HL-60/S4 treated with retinoic acid at 250 ng/mL for 4 days and 3 days (cell line): ENCODE results near the gene LCNL1.

Experiments
- in situ Hi-C: fragments of 300-500 bp; cut with MboI; formaldehyde crosslinking; loops from 2 replicates; pipeline ENCODE4 v1.7.0; 2022; ENCODE audit warnings: low sequenced_read_pairs

The LCNL1 gene

GRCh38 chr9:137008312-137008711 lies 25.5 kb downstream of the LCNL1 start:
- in situ Hi-C loops, result no loop called here

GRCh38 chr9:137009217-137009616 lies 26.4 kb downstream of the LCNL1 start:
- in situ Hi-C loops, result no loop called here

- in situ Hi-C loops, result no loop called here
Observed at GRCh38 chr9:137009938-137010732, 27.3 kb downstream of the LCNL1 start.

GRCh38 chr9:137011156-137011555 lies 28.4 kb downstream of the LCNL1 start:
- in situ Hi-C loops, result no loop called here

GRCh38 chr9:137011907-137012675 lies 29.3 kb downstream of the LCNL1 start:
- in situ Hi-C loops, result no loop called here

GRCh38 chr9:137012694-137013570 lies 30.1 kb downstream of the LCNL1 start:
- in situ Hi-C loops, result no loop called here

GRCh38 chr9:137013571-137013940 lies 30.8 kb downstream of the LCNL1 start:
- in situ Hi-C loops, result no loop called here

- in situ Hi-C loops, result no loop called here
Observed at GRCh38 chr9:137014166-137014565, 31.4 kb downstream of the LCNL1 start.

GRCh38 chr9:137014776-137015539 lies 32.2 kb downstream of the LCNL1 start:
- in situ Hi-C loops, result no loop called here

- in situ Hi-C loops, result no loop called here
Observed at GRCh38 chr9:137015540-137015930, 32.7 kb downstream of the LCNL1 start.

- in situ Hi-C loops, result no loop called here
Observed at GRCh38 chr9:137015976-137016375, 33.2 kb downstream of the LCNL1 start.

- in situ Hi-C loops, result no loop called here
Observed at GRCh38 chr9:137016436-137016835, 33.6 kb downstream of the LCNL1 start.

- in situ Hi-C loops, result no loop called here
Observed at GRCh38 chr9:137017071-137017470, 34.3 kb downstream of the LCNL1 start.

GRCh38 chr9:137017791-137018497 lies 35.2 kb downstream of the LCNL1 start:
- in situ Hi-C loops, result no loop called here

GRCh38 chr9:137018761-137019559 lies 36.2 kb downstream of the LCNL1 start:
- in situ Hi-C loops, result no loop called here

GRCh38 chr9:137019891-137020683 lies 37.3 kb downstream of the LCNL1 start:
- in situ Hi-C loops, result no loop called here

- in situ Hi-C loops, result no loop called here
Observed at GRCh38 chr9:137020771-137021567, 38.2 kb downstream of the LCNL1 start.

- in situ Hi-C loops, result no loop called here
Observed at GRCh38 chr9:137021568-137021978, 38.8 kb downstream of the LCNL1 start.
